ENCODE measurements around the gene ST3GAL3.

Gene ST3GAL3, protein sequence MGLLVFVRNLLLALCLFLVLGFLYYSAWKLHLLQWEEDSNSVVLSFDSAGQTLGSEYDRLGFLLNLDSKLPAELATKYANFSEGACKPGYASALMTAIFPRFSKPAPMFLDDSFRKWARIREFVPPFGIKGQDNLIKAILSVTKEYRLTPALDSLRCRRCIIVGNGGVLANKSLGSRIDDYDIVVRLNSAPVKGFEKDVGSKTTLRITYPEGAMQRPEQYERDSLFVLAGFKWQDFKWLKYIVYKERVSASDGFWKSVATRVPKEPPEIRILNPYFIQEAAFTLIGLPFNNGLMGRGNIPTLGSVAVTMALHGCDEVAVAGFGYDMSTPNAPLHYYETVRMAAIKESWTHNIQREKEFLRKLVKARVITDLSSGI
- total RNA-seq, result 2.5 to 30.1 (median 5.5) reads per million in 9 experiments

- DNase-seq (peak; percentile 85 to 88 (median 87)), ATAC-seq (replicated peaks) (peak; percentile 96)
- H3K4me1 Mint-ChIP-seq (ENCODE audit: low read depth in 2 of 2), result peaks cover 12 to 14% of the 10 kb centered on the region in 2 donors
- H3K36me3 Mint-ChIP-seq (ENCODE audit: insufficient read depth), result peaks cover 22% of the 10 kb centered on the region
- peak within 1 kb of the TSS; percentile 85 to 86 for H3K4me3 Mint-ChIP-seq
- no peaks in the 10 kb centered on the region for H3K9me3 Mint-ChIP-seq
- peak within 1 kb of the TSS; percentile 76 to 91 for H3K27ac Mint-ChIP-seq
- no peaks in the 10 kb centered on the region for H3K27me3 Mint-ChIP-seq
These were observed at the start of gene ST3GAL3 for GRCh38 chr1:43707190-43708001. Gene ST3GAL3 (plus strand): TSS chr1:43707536. CDS start chr1:43736263, 28,727 bp downstream.

DNA sequence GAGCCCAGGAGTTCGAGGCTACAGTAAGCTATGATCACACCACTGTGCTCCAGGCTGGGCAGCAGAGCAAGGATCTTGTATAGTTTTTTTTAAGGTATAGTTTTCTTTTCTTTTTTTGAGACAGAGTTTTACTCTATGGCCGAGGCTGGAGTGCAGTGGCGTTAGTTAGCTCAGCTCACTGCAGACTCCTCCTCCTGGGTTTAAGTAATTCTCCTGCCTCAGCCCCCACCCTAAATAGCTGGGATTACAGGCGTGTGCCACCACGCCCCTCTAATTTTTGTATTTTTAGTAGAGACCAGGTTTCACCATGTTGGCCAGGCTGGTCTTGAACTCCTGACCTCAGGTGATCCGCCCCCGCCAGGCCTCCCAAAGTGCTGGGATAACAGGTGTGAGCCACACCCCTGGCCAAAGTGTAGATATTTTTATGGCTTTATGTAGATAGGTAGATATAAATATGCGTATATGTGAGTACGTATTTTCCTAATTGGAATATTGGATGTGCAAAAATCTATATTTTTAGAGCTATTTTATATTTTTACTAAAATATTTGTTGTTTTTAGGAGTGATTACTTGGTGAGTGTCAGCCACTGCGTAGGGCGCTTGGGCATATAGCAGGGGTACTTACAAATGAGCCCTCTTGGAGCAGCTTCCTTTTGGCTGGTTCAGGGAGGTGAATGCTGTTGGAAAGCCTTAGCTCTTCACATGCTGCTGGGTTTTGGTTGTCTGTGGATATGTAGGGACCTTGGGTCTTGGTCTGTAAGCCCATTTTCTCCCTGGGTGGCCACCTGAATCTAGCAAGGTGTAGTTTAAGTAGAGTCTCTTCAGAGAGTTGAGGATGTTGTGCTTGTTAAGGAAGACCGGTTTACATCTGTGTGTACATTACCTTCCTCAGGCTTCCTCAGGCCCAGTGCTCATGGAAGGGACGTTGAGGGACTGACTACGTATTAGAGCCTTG lies 47.8 kb upstream of the ST3GAL3 start:
- peaks cover 98% of the 10 kb centered on the region for H3K36me3 Mint-ChIP-seq (ENCODE audit: insufficient read depth)
- H3K27me3 Mint-ChIP-seq, result no peaks in the 10 kb centered on the region
- no peaks in the 10 kb centered on the region for H3K9me3 Mint-ChIP-seq
- peaks cover 3 to 15% of the 10 kb centered on the region in 2 donors for H3K4me1 Mint-ChIP-seq (ENCODE audit: low read depth in 2 of 2)
- no peak for ATAC-seq (replicated peaks)
- no peak for DNase-seq
- H3K27ac Mint-ChIP-seq, result no peak overlapping the region
- no peak overlapping the region for H3K4me3 Mint-ChIP-seq

DNA sequence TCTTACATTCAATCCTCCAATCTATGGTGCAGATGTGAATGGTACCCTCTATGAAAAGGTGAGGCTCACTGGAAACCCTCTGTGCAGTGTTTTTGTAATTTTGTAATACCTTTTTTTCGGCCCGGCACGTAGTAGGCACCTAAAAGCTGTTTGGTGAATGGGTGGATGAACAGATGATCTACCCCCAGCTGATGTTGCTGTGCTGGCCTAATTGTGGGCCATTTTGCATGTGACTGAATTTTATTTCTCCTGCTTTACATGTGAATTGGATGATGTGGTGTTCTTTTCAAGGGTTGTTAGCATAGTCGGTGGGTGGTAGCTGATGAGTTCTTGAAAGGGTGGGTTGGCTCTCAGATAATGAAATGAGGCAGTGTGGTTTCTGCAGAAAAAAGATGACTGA lies 47.0 kb upstream of the ST3GAL3 start:
- Mint-ChIP-seq H3K4me3 (no peak overlapping the region), H3K9me3 (no peaks in the 10 kb centered on the region), H3K27me3 (no peaks in the 10 kb centered on the region), H3K27ac (no peak overlapping the region), H3K36me3 (ENCODE audit: insufficient read depth) (peaks cover 97% of the 10 kb centered on the region), H3K4me1 (ENCODE audit: low read depth in 2 of 2) (peaks cover 3 to 14% of the 10 kb centered on the region in 2 donors)
- DNase-seq, result no peak
- ATAC-seq (replicated peaks), result no peak

DNA sequence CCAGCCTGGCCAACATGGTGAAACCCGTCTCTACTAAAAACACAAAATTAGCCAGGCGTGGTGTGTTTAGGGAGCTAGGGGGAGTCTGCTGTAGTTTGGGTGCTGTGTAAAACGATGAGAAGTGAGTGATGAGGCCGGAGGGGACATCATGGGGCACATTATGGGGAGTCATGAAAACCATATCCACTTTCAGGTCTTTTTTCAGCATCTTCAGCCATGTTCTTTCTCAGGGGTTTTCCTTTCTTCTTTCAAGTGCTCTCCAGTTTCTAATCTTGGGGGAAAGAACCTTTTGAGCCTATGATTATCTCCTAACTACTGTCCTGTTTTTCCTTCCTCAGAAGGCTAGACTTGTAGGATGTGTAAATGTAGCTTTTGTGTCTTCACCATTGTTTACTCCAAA lies 43.0 kb upstream of the ST3GAL3 start:
- Mint-ChIP-seq H3K27me3 (no peaks in the 10 kb centered on the region), H3K36me3 (ENCODE audit: insufficient read depth) (peaks cover 96% of the 10 kb centered on the region), H3K9me3 (no peaks in the 10 kb centered on the region), H3K4me1 (ENCODE audit: low read depth in 2 of 2) (peaks cover 9 to 13% of the 10 kb centered on the region in 2 donors), H3K4me3 (no peak overlapping the region), H3K27ac (peak overlapping the region; percentile 54 to 55)
- DNase-seq (no peak), ATAC-seq (replicated peaks) (no peak)

DNA sequence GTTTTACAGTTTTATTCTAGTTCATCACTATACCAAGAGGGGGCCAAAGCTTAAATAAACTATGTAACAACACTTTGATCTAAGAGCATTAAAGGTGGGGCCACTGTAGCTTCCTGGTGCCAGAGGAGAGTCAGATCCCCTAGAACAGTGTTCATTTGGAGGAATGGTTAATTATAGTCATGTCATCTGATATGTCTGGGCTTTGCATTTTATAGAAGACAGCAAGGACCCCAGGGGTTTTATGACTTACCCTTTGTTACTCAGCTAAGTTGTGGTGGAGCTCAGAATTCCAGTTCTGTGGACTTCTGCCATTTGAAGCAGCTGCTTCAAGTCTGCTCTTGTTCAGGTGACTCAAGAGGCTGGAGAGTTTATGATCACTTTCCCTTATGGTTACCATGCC lies 40.7 kb upstream of the ST3GAL3 start:
- Mint-ChIP-seq H3K4me1 (ENCODE audit: low read depth in 2 of 2) (peaks cover 5 to 14% of the 10 kb centered on the region in 2 donors), H3K4me3 (no peak overlapping the region), H3K27me3 (no peaks in the 10 kb centered on the region), H3K36me3 (ENCODE audit: insufficient read depth) (peaks cover 96% of the 10 kb centered on the region), H3K27ac (no peak overlapping the region), H3K9me3 (no peaks in the 10 kb centered on the region)
- ATAC-seq (replicated peaks) (no peak), DNase-seq (no peak)

DNA sequence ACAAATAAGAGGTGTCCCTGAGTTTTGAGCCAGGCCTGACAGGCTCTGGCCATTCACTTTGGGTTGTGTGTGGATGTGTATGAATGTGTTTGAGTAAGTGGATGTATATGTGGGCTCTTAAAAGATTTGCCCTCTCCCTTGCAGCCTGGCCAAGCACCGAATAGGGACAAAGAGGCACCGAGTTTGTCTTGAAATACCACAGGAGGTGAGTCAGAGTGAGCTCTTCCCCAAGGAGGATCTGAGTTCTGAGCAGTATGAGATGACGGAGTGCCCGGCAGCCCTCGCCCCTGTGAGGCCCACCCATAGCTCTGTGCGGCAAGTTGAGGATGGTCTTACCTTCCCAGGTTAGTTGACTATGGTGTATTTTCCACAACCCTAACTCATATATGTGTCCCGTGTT lies 38.4 kb upstream of the ST3GAL3 start:
- no peak overlapping the region for H3K4me3 Mint-ChIP-seq
- peaks cover 10 to 12% of the 10 kb centered on the region in 2 donors for H3K4me1 Mint-ChIP-seq (ENCODE audit: low read depth in 2 of 2)
- H3K27me3 Mint-ChIP-seq, result no peaks in the 10 kb centered on the region
- peaks cover 96% of the 10 kb centered on the region for H3K36me3 Mint-ChIP-seq (ENCODE audit: insufficient read depth)
- no peak for DNase-seq
- no peaks in the 10 kb centered on the region for H3K9me3 Mint-ChIP-seq
- no peak for ATAC-seq (replicated peaks)
- H3K27ac Mint-ChIP-seq, result peak overlapping the region in 1 of 2 donors; percentile 84

DNA sequence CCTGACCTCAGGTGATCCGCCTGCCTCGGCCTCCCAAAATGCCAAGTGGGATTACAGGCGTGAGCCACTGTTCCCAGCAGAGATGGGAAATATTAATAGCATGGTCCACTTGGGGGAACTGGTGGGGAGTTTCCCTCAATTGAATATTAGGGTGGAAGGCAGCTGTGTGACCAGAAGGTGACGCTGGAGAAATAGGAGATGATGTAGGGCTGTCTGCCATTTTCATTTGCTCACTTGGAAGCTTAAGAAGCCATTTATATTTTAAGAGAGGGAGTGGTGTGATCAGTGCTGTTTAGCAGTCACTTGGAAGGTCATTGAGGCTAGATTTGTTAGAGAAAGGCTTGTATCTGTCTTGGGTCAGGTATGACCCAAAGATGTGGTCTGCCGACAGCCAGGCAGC lies 37.5 kb upstream of the ST3GAL3 start:
- H3K4me1 Mint-ChIP-seq (ENCODE audit: low read depth in 2 of 2), result peaks cover 11% of the 10 kb centered on the region in 2 donors
- no peak overlapping the region for H3K4me3 Mint-ChIP-seq
- H3K9me3 Mint-ChIP-seq, result no peaks in the 10 kb centered on the region
- peaks cover 96% of the 10 kb centered on the region for H3K36me3 Mint-ChIP-seq (ENCODE audit: insufficient read depth)
- peak overlapping the region in 1 of 2 donors; percentile 84 for H3K27ac Mint-ChIP-seq
- DNase-seq (no peak), ATAC-seq (replicated peaks) (no peak)
- no peaks in the 10 kb centered on the region for H3K27me3 Mint-ChIP-seq

DNA sequence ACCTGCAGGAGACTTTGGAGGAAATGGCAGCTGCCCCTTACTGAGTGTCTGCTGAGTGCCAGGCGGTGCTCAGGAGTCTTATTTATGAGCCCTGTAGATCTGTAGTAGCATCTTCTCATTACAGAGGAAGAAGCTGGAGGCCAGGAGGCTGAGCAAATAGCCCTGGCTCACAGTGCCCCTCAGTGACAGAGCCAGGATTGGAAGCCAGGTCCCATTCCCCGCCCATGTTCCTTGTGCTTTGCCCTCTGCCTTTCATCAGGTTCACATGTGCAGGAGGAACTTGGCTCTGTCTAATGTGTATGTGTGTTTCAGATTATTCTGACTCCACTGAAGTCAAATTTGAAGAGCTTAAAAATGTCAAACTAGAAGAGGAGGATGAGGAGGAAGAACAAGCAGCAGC lies 36.1 kb upstream of the ST3GAL3 start:
- DNase-seq (no peak), ATAC-seq (replicated peaks) (no peak)
- Mint-ChIP-seq H3K4me1 (ENCODE audit: low read depth in 2 of 2) (peaks cover 16 to 18% of the 10 kb centered on the region in 2 donors), H3K36me3 (ENCODE audit: insufficient read depth) (peaks cover 96% of the 10 kb centered on the region), H3K9me3 (no peaks in the 10 kb centered on the region), H3K27ac (peak overlapping the region in 1 of 2 donors; percentile 77), H3K27me3 (no peaks in the 10 kb centered on the region), H3K4me3 (no peak overlapping the region)

GRCh38 chr1:43671626-43672330 lies 35.6 kb upstream of the ST3GAL3 start:
- Mint-ChIP-seq H3K4me1 (ENCODE audit: low read depth in 2 of 2) (peaks cover 16 to 18% of the 10 kb centered on the region in 2 donors), H3K36me3 (ENCODE audit: insufficient read depth) (peaks cover 91% of the 10 kb centered on the region), H3K27ac (peak overlapping the region in 1 of 2 donors; percentile 77), H3K9me3 (no peaks in the 10 kb centered on the region), H3K4me3 (no peak overlapping the region), H3K27me3 (no peaks in the 10 kb centered on the region)
- DNase-seq (no peak), ATAC-seq (replicated peaks) (no peak)

GRCh38 chr1:43673261-43673660 lies 34.1 kb upstream of the ST3GAL3 start:
- peak overlapping the region in 1 of 2 donors; percentile 28 for H3K27ac Mint-ChIP-seq
- peaks cover 77% of the 10 kb centered on the region for H3K36me3 Mint-ChIP-seq (ENCODE audit: insufficient read depth)
- DNase-seq (no peak), ATAC-seq (replicated peaks) (no peak)
- H3K27me3 Mint-ChIP-seq, result no peaks in the 10 kb centered on the region
- no peak overlapping the region for H3K4me3 Mint-ChIP-seq
- H3K9me3 Mint-ChIP-seq, result no peaks in the 10 kb centered on the region
- peaks cover 18 to 28% of the 10 kb centered on the region in 2 donors for H3K4me1 Mint-ChIP-seq (ENCODE audit: low read depth in 2 of 2)

DNA sequence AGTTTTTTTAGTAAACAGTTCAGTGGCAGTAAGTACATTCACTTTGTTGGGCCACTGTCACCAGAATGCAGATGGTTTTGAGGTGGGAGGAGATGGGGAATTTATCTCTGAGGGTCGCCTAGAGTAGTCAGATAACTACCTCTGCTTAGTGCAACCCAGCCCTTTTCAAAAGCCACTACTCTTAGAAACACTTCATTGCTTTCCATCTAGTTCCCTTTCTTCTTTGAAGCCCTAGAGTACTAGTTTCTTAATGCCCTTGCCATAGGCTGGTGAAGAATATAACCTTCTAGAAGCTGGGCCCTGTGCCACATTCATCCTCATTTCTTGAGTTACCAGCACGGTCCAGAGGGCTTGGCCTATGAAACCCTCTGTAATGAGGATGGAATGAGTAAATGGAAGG lies 28.4 kb upstream of the ST3GAL3 start:
- Mint-ChIP-seq H3K27ac (peak overlapping the region; percentile 24 to 76), H3K4me1 (ENCODE audit: low read depth in 2 of 2) (peaks cover 8 to 31% of the 10 kb centered on the region in 2 donors), H3K9me3 (no peaks in the 10 kb centered on the region), H3K36me3 (ENCODE audit: insufficient read depth) (peaks cover 27% of the 10 kb centered on the region), H3K27me3 (no peaks in the 10 kb centered on the region), H3K4me3 (no peak overlapping the region)
- ATAC-seq (replicated peaks) (no peak), DNase-seq (no peak)

DNA sequence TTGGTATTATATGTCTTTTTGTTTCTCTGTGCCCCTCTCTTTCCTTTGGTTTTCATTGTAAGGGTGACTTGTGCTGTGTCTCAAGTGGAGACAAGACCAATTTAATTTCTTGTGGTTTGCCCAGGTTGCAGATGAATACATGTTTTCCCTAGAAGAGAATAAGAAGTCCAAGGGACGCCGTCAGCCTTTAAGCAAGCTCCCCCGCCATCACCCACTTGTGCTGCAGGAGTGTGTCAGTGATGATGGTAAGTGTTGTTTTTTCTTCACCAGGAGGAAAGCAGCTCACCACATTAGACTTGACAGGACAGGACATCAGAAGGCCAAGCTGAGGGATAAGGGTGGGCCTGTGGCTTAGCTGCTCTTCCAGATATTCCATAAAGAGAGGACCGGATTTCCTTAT lies 23.8 kb upstream of the ST3GAL3 start:
- no peak for DNase-seq
- Mint-ChIP-seq H3K4me1 (ENCODE audit: low read depth in 2 of 2) (peaks cover 3 to 19% of the 10 kb centered on the region in 2 donors), H3K9me3 (no peaks in the 10 kb centered on the region), H3K36me3 (ENCODE audit: insufficient read depth) (peaks cover 47% of the 10 kb centered on the region), H3K27ac (peak overlapping the region; percentile 8 to 90), H3K4me3 (no peak overlapping the region), H3K27me3 (no peaks in the 10 kb centered on the region)
- ATAC-seq (replicated peaks), result no peak
